ENCODE measurements around the gene ACLY.

DNA sequence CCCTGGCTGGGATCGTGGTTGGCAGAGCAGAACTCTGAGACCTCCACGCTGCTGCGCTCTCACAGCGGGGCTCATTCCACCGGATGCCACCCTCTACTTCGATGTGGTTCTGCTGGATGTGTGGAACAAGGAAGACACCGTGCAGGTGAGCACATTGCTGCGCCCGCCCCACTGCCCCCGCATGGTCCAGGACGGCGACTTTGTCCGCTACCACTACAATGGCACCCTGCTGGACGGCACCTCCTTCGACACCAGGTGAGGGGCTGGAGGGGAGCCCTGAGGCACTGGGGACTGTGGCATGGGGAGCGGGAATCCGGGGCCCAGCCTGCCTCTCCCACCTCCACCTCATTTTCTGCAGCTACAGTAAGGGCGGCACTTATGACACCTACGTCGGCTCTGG lies 100.7 kb downstream of the ACLY start:
- no peak for TF ChIP-seq CTCF (IDR thresholded peaks at IDR 0.05)
- TF ChIP-seq POLR2A (IDR thresholded peaks at IDR 0.05), result no peak

All from heart left ventricle (tissue), 13 donors.